NOMO-1 treated with dmso at 0.1 percent for 144 hours (cell line): ENCODE data around the gene ATP8B4.
"Not testable (repeated sequence)": the region's sequence is repeated elsewhere in the genome, so short reads cannot be mapped to it uniquely, and the experiment has no call there.

Source experiments
- DNase-seq: peaks from one replicate; lab custom pipeline; 2025; ENCODE audit not compliant: unreplicated experiment; lab: John Stamatoyannopoulos, UW

Gene ATP8B4

DNA sequence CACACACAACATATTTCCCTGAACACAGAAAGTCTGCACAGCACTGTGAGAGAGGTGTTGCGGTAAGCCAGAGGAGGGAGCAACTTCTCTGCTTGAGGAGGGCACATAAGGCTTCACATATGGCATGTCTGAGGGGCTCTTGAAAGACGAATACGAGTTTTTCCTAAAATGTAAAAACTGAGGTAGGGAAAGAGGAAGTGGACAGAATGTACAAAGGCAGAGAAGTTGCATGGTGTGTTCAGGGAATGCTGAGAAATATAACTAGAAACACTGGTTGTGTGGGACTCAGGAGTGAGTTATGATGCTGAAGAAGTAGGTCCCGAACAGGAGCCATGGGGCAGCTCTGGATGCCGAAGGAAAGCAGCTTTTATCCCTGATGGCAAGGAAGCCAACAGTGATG, 22.8 kb upstream of the ATP8B4 start:
- no peak for DNase-seq

DNA sequence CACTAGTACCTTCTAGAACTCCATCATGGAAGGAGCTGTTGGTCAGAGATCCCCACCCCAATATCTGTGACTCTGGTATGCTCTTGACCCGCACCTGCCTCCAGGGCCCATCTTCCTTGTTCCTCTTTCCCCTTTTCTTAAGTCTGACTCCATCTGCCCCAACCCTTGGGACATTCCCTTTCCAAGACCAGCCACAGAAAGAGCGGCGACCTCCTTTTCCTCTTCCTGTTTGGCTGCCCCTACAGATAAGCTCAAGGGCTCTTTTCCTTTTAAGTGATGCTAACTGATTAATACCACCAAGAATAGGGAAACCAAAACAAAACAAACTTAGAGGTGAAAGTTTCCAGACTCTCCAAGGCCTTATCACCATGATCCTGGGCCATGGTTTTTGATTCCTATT, 21.9 kb upstream of the ATP8B4 start:
- no peak for DNase-seq

DNA sequence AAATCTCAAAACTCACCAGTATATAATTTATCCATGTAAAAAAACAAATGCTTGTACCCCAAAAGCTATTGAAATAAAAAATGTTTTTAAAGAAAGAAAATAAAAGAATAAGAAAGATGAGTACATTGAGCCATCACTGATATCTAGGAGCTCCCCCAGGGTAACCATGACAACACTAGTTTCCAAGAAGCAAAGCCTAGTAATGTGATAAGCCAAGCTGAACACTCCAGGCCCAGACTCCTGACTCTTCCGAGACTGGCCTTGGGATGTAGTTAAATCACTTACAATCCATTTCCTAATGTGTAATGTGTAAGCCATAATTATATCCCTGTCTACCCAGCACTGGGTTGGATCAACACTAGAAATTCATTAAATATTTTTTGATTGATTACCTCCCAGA, 21.1 kb upstream of the ATP8B4 start:
- DNase-seq, result no peak

DNA sequence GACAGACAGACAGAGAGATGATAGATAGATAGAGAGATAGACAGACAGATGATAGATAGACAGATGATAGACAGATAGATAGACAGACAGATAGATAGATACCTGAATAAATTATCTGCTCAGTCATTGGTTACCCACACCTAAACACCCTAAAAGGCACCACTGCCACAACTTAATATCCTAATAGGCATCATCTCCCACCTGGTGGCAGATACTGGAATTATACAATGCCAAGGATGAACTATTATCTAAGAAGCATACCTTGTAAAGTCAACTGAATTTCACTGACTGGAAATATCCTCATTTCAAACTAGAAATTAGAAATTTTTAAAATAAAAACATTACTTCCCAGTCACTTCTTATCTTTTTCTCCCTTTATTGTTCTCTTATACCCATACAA, 19.4 kb upstream of the ATP8B4 start:
- DNase-seq, result no peak

DNA sequence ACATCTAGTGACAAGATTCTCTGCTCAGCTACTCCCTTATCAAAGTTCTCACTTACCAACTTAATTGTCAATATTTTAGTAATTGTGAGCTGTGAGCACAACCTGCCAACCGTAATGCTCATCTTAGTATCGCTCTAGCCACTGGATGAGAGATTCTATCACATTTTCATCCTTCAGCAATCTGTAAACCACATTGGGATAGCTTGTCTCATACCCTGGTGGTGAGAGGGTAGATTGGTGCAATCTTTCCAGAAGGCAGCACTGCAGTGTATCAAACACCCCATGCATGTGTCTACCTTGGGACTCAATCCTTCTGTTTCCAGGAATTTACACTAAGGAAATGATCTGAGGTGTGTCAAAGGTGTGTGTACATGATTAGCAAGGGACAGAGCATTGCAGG, 18.9 kb upstream of the ATP8B4 start:
- DNase-seq, result no peak

DNA sequence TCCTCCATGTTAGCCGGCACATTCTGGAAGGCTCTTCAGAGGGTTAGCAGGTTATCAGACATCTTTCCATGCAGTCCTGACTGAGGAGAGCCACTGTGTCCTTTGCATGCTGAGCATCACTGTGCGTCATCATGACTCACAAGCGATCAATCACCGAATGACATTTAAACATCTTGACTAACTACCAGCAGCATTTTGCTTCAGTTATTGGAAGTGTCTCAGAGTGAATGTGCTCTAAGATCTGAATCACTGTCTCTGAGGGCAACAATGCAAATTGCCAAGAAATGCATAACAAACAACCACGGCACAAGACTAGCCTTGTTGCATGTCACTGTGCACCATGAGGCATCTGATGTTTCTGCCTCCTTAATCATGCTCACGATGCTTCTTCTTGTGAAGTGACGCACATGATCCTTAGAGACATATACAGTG, 18.3 kb upstream of the ATP8B4 start:
- DNase-seq, result no peak

DNA sequence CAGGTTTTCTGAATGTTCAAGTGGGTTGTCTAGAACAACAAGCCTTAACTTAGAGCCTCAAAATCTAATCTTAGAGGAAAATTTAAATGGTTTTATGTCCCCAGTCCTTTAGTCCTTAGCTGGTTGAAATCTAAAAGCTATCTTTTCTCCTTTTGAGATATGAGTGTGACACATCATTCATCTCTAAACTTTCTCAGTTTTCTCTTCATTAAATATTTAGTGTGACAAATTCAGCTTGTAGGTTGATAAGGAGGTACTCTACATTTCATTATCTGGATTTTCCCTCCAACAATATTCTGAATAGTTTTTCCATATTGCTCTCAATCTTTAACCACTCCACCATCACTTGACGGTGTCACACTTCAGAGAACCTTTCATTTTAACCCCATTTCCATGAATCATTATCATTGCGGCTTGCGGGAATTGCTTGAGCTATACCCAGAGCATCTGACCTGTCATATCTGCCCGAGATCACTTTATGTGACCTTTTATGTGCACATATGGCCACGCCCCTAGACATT, 16.1 kb upstream of the ATP8B4 start:
- no peak for DNase-seq

DNA sequence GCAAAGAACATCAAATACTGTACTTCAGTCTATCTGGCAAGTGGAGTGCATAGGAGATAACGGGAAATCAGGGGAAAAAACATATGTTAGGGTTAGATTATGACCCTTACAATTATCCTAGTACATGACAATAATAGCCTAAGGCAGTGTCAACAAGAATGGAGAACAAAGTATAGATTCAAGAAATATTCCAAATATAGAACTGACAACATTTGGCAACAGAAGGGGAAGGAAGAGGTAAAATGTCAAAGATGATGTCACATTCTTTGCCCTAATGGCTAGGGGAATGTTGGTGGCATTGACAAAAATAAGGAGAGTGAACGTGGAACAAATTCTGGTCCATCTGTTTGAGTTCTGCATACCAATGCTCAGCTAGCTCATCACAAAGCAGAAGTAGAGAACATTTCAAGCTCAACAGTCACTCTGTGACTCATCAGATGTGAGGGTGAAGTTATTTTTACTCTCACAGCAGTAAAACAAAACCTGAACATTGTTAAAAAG, 15.5 kb upstream of the ATP8B4 start:
- peak; percentile 51 for DNase-seq

DNA sequence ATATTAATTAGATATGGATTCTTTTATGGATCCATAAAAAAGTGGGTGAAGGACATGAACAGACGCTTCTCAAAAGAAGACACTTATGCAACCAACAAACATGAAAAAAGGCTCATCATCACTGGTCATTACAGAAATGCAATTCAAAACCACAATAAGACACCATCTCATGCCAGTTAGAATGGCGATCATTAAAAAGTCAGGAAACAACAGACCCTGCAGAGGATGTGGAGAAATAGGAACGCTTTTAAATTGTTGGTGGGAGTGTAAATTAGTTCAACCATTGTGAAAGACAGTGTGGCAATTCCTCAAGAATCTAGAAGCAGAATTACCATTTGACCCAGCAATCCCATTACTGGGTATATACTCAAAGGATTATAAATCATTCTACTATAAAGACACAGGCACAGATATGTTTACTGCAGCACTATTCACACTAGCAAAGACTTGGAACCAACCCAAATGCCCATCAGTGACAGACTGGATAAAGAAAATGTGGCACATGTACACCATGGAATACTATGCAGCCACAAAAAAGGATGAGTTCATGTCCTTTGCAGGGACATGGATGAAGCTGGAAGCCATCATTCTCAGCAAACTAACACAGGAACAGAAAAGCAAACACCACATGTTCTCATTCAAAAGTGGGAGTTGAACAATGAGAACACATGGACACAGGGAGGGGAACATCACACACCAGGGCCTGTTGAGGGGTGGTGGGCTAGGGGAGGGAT, 13.4 kb upstream of the ATP8B4 start:
- DNase-seq, result not testable (repeated sequence)

DNA sequence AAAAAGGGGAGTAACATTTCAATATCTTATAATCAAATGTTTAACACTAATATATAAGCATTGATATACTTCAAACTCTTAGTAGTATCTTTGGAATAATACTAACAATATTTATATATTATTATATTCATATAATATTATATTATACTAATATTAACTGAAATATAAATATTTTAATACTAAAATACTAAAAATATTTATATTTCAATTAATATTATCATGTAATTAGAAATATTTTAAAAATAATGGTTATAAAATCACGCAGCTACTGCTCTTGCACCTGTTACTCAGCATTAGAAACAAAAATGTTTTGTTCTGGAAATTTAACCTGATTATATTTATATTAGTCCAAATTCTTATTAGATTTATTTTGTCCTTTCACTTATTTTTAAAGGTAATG, 12.6 kb upstream of the ATP8B4 start:
- DNase-seq, result no peak

DNA sequence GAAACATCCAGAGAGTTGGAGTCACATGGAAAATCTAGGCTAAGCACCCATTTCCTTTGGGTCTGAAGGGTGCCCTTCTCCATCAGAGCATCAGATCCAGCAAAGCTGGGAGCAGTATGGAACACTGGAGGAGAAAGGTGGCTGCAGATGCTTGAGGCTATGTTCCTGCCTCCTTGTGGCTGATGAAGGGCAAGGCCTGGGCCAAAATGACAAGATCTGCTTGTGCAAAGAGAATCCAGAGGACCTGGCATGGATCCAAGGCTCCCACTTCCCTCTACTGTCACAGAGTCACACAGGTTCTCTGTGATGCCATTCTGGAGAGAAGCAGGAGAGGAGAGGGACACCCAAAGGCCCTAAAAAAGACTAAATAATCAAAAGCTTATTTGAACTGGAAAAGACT, 9.2 kb upstream of the ATP8B4 start:
- peak; percentile 60 for DNase-seq

DNA sequence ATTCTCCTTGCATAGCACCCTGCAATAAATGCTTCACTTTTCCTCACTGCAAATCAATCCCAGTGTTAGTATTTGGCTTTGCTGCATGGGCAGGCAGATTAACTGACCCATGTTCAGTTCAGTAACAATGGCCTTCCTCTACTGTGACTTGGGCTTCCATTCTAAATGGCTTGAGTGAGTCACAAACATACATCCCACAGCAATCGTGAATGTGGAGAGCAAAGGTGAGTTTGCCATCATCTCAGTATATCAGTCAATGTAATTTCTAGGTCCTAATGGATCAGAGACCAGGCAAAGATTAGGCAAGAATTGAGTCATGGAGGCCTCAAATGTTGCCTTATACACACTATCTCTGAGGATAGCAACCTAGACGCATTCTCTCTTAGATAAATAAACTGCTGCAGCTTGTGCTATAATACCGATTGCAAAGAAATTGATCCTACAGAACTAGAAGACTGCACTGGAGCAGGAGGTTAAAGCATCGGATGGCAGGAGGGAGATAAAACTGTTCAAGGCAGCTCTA, 8.3 kb upstream of the ATP8B4 start:
- no peak for DNase-seq

DNA sequence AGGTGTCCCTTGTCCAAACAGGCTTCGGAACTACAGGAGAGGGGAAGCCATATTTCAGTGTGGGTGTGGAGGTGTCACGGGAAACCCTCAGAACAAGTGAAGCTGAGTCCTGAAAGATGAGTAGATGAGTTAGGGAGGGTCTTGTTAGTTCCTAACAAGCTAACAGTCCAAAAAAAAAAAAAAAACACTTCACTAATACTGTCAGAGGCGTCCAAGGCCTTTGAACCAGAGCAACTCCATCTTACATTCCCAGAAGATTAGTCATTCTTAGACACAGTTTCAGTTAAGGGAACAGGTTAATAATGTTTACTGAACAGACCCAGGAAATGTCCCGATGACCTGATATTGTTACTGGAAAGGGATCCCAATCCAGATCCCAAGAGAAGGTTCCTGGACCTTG, 7.0 kb upstream of the ATP8B4 start:
- DNase-seq, result no peak

DNA sequence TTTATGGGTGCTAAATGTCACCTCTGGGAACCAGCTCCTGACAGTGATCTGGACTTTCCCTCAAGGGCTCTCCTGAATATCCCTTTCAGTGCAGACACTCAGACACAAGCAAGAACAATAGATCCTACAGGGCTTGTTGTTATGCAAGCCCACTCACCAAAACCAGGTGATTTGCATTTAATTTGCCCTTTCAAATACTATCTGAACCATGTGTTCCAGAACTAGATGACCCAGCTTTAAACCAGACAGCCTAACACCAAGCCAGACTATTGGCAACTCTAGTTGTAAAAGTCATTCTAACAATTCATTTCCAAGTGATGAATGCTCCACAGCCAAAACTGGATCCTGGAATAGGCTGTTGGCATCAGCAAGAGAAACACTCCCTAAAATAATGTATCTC, 5.6 kb upstream of the ATP8B4 start:
- no peak for DNase-seq

DNA sequence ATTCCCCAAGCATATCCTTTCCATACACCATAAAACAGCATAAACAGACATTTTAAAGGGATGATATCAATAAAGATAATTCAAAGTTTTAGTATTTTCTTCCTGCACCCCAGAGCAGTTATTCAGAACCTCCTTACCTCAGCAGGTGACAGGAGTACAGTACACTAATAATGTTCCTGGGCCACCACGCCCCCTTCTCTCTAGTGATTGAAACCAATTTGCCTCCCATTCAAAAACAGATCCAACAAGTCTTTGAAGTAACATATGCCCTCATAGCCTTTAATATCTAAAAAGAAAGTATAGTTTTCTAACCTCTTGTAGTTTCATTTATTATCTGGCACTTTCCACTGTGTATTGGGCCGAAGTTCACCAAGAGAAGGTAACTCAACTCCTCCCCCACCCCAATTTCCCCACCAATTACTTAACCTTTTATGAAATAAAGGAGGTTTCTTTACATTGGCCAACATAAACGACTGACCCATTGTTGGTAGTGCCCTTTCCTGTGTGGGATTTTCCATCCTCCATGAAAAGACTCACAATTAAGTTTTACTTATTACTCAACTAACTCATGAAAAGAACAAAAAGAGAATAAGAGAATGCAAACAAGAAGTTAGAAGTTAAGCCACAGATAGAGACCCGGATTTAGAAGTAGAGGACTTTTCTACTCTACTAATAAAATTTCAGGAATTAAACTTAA, 5.0 kb upstream of the ATP8B4 start:
- DNase-seq, result no peak

DNA sequence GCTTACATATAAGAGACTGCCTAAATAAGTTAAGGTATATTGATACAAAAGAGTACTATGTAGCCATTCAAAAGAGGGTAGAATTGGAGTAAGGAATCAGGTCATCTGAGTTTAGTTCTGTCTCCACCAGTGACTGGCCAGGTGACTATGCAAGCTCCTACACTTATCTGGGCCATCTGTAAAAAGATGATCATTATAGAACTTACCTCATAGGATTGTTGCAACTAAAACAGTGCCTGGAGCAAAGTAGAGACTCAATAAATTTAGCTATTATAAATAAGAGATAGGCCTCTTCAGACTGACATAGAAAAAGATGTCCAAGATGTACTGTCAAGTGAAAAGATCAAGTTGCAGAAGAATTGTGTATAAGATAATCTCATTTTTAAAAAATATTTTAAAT, 1.7 kb upstream of the ATP8B4 start:
- DNase-seq, result no peak

DNA sequence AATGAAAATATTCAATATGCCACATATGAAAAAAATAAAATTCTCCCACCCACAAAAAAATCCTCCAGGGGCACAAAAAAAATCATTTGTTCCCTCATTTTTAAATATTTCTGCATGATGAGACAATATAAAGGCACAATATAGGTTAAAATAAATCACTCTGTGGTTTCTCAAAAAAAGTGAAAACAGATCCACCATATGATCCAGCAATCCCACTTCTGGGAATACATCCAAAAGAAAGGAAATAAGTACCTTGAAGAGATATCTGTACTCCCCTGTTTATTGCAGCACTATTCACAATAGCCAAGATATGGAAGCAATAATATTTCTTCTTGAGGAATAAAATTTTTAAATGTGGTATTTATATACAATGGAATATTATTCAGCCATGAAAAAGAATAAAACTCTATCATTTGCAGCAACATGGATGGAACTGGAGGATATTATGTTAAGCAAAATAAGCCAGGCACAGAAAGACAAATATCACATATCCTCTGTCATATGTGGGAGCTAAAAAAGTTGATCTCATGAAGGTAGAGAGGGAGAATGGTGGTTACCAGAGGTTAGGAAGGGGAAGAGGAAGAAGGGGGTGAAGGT, 1.5 kb downstream of the ATP8B4 start:
- DNase-seq, result no peak

DNA sequence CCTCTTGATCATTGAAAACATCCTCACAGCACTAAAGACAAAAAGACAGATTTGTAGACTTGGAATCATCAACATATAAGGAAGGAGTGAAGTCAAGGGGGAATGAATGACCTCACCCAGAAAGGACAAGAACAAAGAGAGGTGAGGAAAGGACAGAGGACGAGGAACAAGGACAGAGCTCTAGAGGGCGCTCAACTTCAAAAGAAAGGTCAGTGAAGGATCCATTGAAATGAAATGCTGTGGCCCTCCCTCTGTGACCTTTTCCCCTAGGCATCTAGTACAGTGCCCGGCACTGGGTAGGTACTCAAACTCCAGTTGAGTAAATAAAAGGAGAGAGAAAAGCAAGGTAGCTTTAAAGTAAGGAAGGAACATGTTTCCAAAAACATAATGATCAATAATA, 2.6 kb downstream of the ATP8B4 start:
- peak; percentile 72 for DNase-seq

DNA sequence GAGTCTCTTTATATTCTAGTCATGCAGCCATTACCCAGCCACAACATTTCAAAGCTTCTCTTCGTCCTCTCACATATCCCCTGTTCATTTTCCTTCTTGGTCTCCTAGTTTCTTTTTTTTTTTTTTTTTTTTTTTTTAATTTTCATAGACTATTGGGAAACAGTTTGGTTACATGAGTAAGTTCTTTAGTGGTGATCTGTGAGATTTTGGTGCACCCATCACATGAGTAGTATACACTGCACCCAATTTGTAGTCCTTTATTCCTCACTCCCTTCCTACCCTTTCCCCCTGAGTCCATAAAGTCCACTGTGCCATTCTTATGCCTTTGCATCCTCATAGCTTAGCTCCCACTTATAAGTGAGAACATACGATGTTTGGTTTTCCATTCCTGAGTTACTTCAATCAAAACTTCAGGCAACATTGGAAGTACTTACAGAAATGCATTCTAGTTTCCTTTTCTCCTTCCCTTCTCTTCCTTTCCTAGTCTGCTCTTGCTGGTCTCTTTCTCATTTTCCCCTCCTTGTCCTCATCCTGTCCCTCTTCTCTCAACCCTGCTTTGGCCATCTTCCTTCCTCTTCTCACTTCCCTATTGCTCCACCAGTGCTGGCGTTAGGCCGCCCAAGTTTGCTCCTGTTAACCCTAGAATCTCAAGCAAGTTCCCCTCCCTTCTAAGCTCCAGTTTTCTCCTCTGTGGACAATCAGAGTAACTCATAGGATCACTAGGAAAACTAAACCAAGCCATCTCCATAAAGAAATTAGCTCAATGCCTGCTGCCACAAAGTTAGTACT, 4.8 kb downstream of the ATP8B4 start:
- peak; percentile 79 for DNase-seq

DNA sequence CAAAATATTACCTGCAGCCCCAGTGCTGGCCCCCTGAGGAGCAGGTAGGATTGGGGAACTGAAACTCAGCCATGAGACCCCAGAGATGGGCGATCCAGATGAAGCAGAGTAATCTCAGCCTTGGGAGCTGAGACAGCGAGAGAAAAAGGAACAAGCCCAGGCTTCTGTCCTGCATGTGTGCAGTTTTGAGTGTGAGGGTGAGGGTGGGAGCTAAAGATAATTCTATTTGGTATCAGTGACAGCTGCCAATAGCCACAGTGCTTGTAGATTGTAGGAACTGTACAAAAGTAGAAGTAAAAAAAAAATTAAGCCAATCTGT, 5.9 kb downstream of the ATP8B4 start:
- peak; percentile 33 for DNase-seq
